ENCODE results near the gene GNB1L. TPM values are rescaled to one million over a fixed set of nuclear protein-coding genes. Genes with fewer than 3 reads are reported as not detected.

GNB1L gene
- total and polyA plus RNA-seq, 9 of the 15 experiments (the other 6 are each of a cell fraction or from before 2014, with no cell fraction given): 0.56 to 50.5 (median 10.2) TPM

GRCh38 chr22:19880786-19881569, 26.3 kb upstream of the GNB1L start (continued):
- TF ChIP-seq ZNF318 (IDR thresholded peaks at IDR 0.05; ENCODE audit: borderline replicate concordance in 1 of 2, low read depth in 1 of 2) (no peak), ZNF444 (CRISPR knock-in tag; IDR thresholded peaks at IDR 0.05) (no peak), RBBP5 (IDR thresholded peaks at IDR 0.05; ENCODE audit: borderline replicate concordance, insufficient read depth, low read length, poor library complexity, severe bottlenecking) (peak; percentile 14), TSHZ1 (CRISPR knock-in tag; IDR thresholded peaks at IDR 0.05) (no peak), ELK1 (CRISPR knock-in tag; IDR thresholded peaks at IDR 0.05) (no peak), MAFG (tag; conservative IDR thresholded peaks at IDR 0.05) (no peak), DNMT1 (IDR thresholded peaks at IDR 0.05) (no peak), ZNF316 (IDR thresholded peaks at IDR 0.05) (no peak), UBTF (IDR thresholded peaks at IDR 0.05; ENCODE audit: borderline replicate concordance in 1 of 2, low read depth in 2 of 2, low read length in 2 of 2) (no peak), ZNF699 (CRISPR knock-in tag; IDR thresholded peaks at IDR 0.05; ENCODE audit: insufficient replicate concordance) (no peak), CBFA2T2 (conservative IDR thresholded peaks at IDR 0.05) (no peak)
